ENCODE measurements around the gene KIAA1210.

Gene KIAA1210

GRCh38 chrX:119089619-119090018 lies 38.0 kb downstream of the KIAA1210 start:
- no peak for DNase-seq

DNA sequence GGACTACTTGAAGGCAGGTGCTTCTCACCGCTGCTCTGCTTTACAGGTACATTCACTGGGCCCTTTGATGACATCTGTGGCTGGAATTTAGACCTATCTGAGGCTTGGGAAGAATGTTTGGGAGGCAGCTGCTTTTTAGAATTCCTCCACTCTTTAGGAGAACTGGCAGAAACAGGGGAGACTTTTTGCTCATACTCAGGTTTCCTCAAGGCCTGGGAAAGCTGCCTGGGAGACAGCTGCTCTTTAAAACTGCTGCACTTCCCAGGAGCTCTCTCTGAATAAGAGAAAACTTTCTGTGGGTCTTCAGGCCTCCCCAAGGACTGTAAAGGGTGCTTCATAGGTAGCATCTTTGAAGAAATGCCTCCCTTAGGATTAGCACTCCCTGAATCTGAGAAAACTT lies 40.5 kb downstream of the KIAA1210 start:
- no peak for DNase-seq

DNA sequence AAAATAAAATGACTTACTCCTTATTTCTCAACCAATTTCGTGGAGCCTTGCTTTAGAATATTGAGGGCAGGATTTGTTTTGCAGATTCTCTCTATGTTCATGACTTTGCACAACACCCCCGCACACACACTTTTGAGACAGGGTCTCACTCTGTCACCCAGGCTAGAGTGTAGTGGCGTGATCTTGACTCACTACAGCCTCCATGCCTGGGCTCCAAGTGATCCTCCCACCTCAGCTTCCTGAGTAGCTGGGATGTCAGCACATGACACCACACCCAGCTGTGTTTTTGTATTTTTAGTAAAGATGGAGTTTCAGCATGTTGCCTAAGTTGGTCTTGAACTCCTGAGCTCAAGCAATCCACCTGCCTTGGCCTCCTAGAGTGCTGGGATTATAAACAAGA lies 42.8 kb downstream of the KIAA1210 start:
- no peak for DNase-seq

DNA sequence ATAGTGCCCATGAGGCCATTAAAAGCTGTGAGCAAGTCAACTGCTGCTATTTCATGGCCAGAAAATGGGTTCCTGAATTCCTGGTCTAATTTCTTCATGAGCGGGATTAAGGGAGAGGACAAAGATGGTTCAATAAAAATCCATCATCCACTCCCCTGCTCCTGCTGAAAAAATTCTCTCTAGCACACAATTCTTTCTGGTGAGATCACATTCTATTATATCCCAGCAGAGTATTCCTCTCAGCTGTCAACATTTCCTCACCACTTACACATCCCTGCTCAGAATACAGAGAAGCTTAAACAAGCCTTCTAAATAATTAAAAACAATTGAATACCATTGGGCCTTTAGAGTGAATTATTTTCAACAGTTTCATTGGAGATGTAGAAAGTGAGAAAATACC lies 45.3 kb downstream of the KIAA1210 start:
- DNase-seq, result no peak

- no peak for DNase-seq
These were observed 52.2 kb downstream of the KIAA1210 start for GRCh38 chrX:119075270-119076025.

GRCh38 chrX:119073911-119074310 lies 53.7 kb downstream of the KIAA1210 start:
- DNase-seq, result no peak

- DNase-seq, result no peak
These were observed 54.3 kb downstream of the KIAA1210 start for GRCh38 chrX:119073200-119073905.

- DNase-seq, result no peak
These were observed 54.9 kb downstream of the KIAA1210 start, which contains the start of gene CT47C1 for GRCh38 chrX:119072744-119073143. Gene CT47C1, plus strand, starts transcription at chrX:119072993. Its CDS starts 233 bp downstream, at chrX:119073226.

- no peak for DNase-seq
These were observed 56.2 kb downstream of the KIAA1210 start for GRCh38 chrX:119071381-119071780.

DNA sequence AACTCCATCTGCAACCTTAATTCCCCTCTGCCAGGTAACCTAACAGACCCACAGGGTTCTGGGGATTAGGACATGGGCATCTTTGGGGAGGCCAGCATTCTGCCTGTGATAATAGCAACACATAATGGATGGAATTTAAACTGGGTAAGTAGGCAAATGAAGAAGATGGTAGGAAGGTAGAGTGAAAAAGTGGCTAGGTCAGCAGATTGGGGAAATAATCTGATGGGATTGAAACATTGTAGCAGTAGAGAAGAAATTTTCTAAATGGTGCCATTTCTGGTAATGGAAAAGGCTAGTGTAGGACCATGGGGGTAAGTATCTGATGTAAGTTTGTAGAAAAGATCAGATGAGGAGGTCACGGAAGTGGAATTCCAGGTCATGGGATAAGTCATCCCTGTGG lies 57.9 kb downstream of the KIAA1210 start:
- no peak for DNase-seq

DNA sequence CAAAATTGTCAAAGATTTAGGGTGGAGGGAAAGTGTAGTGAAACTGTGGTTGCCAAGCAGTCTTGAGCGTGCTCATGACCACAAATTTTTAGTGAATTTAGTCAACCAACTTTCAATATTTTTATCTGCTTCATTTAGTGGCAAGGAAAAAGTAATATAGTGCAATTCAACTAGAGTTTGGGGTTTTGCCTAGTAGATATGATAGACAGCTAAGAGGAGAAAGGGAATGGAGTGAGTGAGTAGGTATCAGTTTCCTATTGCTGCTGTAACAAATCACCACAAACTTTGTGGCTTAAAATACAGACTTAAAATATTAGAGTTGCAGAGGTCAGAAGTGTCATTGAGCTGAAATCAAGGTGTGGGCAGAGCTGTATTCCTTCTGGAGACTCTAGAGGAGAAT lies 58.5 kb downstream of the KIAA1210 start:
- DNase-seq, result no peak

GRCh38 chrX:119067023-119067739 lies 60.4 kb downstream of the KIAA1210 start:
- DNase-seq, result no peak

- DNase-seq, result no peak
These were observed 64.2 kb downstream of the KIAA1210 start for GRCh38 chrX:119063428-119063827.

DNA sequence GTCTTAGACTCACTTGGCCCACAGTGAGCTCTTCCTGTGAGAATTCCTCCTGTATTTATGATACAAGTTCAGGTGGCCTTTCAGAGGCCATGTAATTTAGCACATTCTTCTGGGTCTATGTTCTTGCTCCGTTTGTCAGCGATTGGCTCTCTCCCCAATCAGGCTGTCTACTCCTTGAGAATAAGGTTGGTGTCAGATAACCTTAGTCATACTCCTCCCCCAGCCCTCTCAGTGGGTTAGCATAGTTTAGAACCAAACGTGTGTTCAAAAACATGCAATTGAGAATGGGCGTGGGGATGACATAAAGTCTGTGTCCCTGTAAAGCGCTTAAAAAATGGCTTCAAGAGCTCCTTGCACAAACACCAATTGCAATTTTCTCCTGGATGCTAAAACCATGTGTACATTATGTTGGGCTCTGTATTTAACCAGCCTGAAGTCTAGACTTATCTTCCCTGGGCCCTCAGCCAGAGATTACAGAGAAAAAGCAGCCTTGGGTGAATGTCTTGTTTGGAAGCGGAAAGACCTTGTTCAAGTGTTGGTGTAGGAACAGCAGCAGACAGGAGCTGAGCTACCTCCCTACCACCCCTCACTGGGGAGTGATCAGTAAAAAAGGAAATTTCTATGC lies 64.8 kb downstream of the KIAA1210 start:
- no peak for DNase-seq

DNA sequence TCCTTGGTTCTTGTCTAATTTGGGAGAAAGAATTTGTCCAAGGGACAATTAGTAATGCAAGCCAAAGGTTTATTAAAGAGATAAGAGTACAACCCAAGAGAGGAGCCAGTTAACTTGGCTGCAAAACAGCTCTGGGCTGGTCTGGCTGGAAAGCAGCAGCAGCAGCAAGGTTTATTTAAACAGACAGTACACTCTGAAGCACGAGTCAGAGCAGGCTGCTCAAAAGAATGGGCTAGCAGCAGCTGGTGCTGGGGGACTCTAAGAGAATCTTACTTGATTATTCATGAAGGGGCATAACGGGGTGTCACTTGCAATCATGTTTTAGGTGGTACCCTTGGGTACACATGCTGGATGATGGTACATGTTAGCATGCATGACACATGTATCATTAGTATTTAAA lies 71.9 kb downstream of the KIAA1210 start:
- DNase-seq, result no peak

DNA sequence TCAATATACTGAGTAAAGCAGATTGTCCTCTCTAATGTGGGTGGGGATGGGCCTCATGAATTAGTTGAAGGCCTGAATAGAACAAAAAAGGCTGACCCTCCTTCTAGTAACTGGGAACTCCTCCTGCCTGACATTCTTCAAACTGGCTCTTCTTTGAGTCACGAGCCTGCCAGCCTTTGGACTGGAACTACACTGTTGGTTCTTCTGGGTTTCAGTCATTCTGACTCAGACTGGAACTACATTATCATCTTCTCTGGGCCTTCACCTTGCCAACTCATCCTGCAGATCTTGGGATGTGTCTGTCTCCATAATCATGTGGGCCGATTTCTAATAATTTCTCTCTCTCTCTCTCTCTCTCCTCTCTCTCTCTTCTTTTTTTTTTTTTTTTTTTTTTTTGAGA lies 81.7 kb downstream of the KIAA1210 start:
- DNase-seq, result no peak

DNA sequence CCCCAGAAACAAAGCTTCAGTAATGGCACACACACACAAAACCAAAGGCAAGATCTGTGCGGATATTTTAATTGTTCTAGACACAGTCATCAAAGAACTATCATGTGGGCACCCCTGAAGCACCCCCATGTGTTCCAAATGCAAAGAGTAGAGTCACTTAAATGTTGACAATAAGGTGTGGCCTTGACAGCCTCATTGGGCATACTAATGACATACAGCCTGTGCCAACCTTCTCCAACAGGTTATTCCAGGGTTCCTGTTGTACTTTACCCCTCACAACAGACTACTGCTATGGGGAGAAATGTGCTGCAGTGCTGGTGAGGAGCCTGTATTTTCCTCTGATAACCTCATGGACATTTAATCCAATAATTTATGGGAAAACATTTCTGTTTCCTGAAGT lies 84.6 kb downstream of the KIAA1210 start:
- DNase-seq, result no peak

GRCh38 chrX:119042040-119042439 lies 85.6 kb downstream of the KIAA1210 start:
- DNase-seq, result no peak

DNA sequence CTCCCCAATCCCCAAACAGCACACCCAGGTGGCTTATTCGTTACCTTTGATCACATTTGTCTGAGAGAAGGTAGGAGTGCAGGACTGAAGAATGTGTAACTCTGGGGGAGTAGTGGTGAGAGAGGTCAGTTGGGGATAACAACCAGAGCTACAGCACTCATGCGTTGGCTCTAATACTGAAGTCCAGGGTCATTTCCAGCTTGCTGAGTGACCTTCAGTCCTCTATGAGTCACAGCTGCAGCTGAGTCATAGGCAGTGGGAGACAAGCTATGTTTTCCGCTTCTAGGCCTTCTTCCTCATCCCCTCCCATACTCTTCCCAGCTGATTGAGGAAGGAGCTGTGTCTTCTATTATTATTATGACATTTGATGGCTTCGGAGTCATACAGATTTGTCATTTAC lies 86.4 kb downstream of the KIAA1210 start:
- DNase-seq, result no peak

DNA sequence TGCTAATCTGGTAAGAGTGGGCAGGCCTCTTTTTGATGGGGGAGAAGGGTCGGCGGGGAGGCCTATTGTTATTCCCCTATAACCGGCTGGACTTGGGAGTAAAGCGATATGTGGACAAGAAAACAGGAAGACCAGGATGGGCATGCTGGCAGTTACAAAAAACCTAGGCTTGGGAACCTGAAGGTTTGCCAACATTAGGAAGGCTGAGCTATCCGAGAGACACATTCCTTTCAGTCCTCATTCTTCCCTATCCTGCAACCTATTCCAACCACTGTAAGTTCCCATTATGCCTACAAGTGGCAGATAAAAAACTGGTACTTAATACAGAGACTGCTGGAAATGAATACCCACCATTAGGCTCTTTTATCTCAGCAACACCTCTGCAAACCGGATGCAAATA lies 87.2 kb downstream of the KIAA1210 start:
- no peak for DNase-seq

DNA sequence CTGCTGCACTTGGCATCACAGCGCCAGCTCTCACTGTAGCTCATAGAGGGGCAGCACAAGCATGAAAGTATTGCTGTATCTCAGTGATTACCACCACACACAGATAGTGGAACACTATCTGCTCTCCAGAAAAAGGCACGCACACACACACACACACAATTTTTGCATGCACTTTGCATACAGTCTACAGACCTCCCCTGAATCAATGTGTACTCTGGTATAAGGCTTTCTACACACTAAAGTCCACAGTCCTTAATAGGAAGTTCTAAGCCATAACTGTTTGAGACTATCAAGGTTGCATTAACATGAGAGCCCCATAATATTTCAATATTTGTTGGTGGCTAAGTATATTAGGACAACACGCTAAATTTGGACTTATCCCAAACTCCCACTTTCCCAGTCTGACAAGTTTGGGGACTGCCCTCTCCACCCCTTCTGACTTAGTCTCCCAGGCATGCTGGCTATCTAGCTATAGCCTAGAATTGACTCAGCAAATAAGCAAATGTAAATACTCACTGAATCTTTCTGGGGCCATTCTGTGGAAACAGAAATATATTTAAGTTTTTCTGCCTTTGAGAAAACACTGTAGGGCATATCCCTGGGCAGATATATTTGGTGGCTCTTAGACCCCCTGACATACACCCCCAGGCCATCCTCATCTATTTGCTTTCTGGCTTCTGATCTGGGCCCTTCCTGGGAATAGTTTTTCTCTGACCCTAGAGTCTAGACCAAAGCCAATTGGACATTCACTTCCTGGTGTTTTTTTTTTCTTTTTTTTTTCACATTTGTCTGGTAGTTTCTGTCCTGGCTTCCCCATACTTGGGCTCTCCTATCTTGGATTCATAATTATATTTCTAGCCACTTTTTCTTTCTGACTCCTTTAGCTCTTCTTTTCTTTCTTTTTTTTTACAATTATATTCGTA lies 91.2 kb downstream of the KIAA1210 start:
- DNase-seq, result no peak

- no peak for DNase-seq
These were observed 96.6 kb downstream of the KIAA1210 start for GRCh38 chrX:119030990-119031389.

All from NCI-H446 treated with DMSO at 0.1 percent for 48 hours (cell line).